AML-193 (cell line): ENCODE data around the gene TRH.
"Not testable (repeated sequence)": the region's sequence is repeated elsewhere in the genome, so short reads cannot be mapped to it uniquely, and the experiment has no call there.

Experiments
- DNase-seq, 2 experiments: peaks; one replicate each; lab custom pipeline; 2025; lab: John Stamatoyannopoulos, UW

TRH gene

DNA sequence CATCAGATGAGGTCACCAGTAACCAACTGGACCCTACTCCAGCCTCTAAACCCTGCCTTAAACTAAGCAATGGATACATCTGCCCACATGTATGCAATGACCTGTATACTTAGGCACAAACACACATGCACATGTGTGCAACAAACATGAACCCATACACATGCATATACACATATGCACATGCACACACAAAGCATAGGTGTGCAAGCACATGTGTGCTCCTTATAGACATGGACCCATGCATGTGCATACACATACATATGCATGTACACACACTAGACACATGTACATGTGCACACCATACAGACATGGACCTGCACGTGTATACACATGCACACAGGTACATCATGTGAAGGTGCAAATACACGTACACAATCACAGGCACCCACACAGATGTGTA, 8.6 kb upstream of the TRH start:
- no peak for DNase-seq

- no peak for DNase-seq
These were observed 7.6 kb upstream of the TRH start for GRCh38 chr3:129966876-129967275.

- DNase-seq, result no peak
These were observed 6.8 kb upstream of the TRH start for GRCh38 chr3:129967761-129968160.

DNA sequence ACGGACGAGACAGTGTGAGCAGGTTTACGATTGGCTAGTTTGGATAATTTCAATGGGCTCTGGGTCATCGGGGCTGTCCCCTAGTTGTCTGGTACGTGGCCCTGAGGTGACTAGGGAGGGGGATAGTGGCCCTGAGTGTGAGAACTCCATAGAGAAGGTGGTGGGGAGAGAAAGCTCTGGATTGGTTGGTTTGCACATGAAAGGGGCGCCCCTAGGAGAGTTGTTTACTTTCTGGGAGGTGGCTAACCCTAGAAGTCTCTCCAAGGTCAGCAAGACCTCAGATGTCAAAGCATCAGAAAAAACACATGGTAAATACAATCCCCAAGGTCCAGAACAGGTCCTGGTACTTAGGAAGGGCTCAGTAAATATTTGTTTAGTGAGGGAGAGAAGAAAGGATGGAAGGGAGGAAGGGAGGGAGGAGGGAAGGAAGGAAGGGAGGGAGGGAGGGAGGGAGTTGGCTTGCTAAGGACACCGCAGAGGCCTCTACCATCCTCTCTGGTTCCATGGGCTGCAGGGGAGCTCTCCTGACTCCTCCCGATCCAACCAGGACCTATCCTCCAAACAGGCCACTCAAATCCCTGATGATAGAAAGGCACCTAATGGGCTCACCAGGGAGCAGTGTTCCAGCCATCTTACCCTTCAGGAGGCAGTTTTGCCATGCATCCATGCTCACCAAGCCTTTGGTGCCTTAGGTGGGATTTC, 3.0 kb upstream of the TRH start:
- DNase-seq, result no peak

DNA sequence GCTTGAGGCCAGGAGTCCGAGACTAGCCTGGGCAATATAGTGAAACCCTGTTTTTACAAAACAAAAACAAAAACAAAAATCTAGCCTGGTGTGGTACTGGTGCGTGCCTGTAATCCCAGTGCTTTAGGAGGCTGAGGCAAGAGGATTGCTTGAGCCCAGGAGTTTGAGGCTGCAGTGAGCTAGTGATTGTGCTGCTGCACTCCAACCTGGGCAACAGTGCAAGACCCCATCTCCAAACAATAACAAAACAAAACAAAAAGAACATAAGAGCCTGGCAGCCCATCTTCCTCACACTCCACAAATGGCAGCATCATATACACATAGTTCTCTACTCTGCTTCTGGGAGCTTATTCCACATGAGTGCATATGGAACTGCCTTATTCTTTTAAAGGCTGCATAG, 2.2 kb upstream of the TRH start:
- no peak for DNase-seq

- no peak for DNase-seq
These were observed 512 bp upstream of the TRH start for GRCh38 chr3:129973853-129974563.

DNA sequence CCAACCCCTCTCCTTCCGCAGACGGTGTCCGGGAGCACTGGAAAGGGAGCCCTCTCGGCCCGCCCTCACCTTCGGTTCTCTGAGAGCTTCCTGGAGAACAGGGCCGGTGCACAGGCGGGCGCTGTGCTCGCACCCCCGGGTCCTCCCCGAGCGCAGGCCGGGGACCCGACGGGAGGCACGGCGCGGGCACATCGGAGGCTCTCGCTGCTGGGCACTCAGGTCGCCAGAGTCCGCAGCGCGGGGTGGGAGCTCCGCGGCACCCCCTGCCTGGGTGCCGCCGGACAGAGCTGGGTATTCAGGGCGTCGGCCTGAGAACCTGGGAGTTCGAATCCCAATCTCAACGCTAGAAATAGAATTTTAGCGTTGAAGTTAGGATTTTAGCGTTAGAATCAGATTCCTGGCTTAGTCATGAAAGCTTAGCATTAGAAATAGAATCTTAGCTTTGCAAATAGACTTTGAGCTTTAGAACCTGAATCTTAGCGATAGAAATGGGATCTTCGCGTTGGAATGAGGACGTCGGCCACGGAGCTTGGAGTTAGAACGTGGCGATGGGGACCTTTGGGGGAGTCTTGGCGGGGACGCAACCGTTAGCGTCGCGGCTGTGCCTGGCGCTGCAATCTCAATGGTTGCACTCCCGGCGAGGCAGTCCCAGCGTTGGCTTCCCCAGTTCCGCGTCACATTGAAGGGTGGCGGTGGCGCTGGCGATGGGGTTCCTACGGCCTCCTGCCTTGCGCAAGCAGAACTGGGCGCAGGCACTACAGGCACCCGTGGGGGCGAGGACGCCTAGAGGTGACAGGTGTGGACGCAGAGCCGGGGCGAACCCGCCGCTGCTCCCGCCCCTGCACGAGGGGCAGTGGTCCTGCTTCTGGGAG, 549 bp downstream of the TRH start:
- peak; percentile 17 to 35 for DNase-seq

DNA sequence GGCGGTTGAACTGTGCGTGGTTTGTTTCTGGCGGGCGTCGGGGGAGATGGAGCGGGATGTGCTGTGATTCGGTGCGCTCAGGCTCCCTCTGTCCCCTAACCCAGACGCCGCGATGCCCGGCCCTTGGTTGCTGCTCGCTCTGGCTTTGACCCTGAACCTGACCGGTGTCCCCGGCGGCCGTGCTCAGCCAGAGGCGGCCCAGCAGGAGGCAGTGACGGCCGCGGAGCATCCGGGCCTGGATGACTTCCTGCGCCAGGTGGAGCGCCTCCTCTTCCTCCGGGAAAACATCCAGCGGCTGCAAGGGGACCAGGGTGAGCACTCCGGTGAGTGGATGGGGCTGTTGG, 1.2 kb downstream of the TRH start:
- DNase-seq, result no peak

GRCh38 chr3:129976286-129976685, 1.8 kb downstream of the TRH start:
- no peak for DNase-seq

DNA sequence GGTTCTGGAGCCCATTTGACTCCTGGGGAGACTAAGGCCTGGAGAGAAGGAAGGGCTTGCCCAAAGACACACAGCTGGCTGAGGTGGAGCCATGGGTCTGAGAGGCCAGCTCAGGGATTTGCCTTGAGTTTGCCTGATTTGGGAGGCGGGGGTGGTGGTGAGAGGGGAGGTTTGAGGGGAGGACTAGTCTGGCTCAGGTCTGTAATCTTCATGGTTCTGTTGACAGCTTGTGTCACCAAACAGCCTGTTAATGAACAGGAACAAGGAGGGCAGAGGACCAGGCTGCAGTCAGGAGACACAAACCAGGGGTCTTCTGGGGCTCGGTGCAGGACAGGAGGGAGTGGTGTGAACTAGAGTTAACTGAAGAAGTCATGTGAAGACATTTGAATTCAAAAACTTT, 3.6 kb downstream of the TRH start:
- no peak for DNase-seq

- no peak for DNase-seq
These were observed 5.4 kb downstream of the TRH start for GRCh38 chr3:129979905-129980304.

DNA sequence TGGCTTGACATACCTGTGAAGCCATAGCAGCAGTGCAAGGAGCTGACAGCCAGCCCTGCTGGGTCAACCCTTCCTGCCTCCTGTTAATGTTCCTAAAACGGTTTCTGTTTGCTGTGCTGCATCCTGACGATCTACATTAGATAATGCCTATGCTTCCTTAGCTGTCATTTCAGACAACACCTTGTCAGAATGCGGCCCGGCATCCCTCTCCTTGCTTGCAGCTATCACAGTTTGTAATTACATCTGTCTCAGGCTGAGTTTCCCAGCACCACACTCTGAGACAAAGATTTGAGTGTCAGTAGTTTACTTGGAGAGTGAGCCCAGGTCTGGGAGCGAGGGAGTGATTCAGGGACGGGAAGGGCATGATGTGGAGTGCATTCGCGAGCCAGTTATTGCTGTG, 9.0 kb downstream of the TRH start:
- DNase-seq, result no peak

DNA sequence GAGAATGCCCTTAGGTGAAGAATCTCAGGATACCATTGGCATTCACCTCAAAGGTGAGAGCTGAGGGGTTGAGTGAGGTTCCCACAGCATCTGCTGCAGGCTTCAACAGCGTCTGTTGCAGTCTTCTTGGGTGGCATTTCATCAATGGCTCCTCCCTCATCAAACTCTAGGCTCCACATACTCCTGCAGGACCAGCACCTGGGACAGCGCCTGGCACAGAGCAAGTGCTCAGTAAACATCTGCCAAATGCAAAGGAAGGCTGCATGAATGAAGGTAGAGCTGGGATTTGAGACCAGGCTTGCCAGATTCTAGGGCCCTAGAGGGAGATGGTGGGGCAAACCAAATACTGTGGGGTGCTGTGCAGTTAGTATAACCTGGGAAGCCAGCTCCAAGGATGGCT, 9.6 kb downstream of the TRH start:
- DNase-seq, result no peak

DNA sequence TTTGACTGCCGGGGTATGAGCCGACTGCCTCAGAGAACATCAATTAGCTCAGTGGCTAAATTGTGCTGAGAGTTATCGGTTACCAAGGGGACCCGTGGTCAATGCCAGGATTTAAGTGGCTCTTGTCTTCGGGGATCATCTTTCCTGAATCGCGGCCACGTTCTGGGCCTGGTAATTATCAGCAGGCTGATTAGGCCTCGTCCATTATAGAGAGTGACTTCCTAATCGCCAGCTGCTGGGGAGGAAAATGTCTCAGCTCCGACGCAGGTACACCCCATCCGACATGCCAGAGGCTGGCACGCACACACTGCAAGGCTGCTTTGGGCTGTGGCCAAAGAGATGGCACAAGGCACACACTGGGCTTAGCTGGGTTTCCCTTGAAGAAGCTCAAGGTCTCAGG, 10.6 kb downstream of the TRH start:
- DNase-seq, result no peak

DNA sequence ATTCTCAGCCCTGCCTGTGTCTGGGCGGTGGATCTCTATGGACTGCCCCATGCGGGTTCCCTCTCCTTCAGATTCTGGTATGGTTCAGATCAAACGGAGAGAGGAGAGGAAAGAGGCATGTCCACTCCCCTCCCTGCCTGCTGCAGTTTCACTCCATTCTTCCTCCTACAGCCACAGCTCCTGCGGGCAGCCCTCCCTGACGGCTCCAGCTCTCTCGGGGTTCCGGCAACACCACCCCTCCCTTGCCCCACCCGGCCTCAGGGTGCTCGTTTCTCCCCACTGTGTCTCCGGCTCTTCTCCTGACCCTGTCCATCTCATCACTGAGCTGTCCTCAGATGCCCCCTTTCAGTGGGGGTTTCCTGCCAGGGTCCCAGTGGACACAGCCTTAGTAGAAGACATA, 13.9 kb downstream of the TRH start:
- DNase-seq, result no peak

DNA sequence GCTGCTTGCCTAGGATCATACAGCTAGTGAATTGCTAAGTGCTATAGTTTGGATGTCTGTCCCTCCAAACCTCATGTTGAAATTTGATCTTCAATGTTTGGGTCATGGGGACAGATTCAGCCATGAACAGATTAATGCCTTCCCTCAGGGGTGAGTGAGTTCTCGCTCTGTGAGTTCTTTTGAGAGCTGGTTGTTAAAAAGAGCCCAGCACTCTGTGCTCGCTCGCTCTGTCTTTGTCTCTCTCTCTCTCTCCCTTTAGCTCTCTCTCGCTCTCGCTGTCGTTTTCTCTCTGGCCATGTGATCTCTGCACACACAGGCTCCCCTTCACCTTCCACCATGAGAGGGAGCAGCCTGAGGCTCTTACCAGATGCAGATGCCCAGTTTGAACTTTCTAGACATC, 14.9 kb downstream of the TRH start:
- no peak for DNase-seq

- no peak for DNase-seq
These were observed 18.3 kb downstream of the TRH start for GRCh38 chr3:129992781-129993180.

DNA sequence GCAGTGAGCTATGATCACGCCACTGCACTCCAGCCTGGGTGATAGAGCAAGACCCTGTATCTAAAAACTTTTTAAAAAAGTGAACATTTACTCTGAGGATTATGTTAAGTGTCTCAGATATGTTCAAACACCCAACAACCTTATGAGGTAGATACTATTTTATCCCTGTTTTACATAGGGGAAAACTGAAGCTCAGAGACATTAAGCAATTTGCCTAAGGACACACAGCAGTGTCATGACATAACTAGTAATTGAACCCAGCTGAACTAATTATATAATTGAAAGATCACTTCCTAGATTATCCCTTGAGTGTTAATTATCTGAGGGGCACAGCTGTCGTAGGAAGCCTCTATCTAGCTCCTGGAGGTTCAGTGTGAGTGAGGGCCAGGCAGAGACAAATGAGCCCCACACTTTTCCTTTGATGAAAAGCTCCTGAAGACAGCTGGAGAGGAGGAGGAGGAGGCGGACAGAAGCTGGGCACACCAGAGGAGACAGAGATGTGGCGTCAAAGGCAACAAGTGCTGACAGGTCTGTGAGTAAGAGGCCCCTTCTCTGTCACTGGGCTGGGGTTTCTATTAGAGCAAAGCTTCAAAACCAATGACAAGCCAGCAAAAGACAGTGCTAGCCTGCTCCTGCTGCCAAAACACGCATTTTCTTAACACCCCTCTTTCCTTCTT, 20.5 kb downstream of the TRH start:
- no peak for DNase-seq

GRCh38 chr3:129996073-129996472, 21.6 kb downstream of the TRH start:
- DNase-seq, result no peak

- not testable (repeated sequence) for DNase-seq
These were observed 24.7 kb downstream of the TRH start for GRCh38 chr3:129999176-129999575.

GRCh38 chr3:130002666-130003598, 28.4 kb downstream of the TRH start:
- DNase-seq, result peak; percentile 17 to 32
